Measurements from ENCODE around the gene CD151.

GRCh38 chr11:863910-864827 is 31.4 kb downstream of the CD151 start:
- no peak for TF ChIP-seq CTCF (IDR thresholded peaks at IDR 0.05 in 8 of 11, conservative IDR thresholded peaks at IDR 0.05 in 3 of 11)
- TF ChIP-seq POLR2AphosphoS5 (IDR thresholded peaks at IDR 0.05) = peak; percentile 36 to 58 (median 53)
- TF ChIP-seq POLR2A (IDR thresholded peaks at IDR 0.05) = no peak

Measured in spleen (tissue), 7 donors.